GM23248 (cell line): ENCODE measurements around the gene NLRC5. TPM values are rescaled to one million over a fixed set of nuclear protein-coding genes. Genes with fewer than 3 reads are reported as not detected.

Experiments used
- DNase-seq: peaks from one replicate; pipeline ENCODE4 v3.0.0-alpha.2; 2015
- H2AFZ ChIP-seq: fragments of 200-600 bp; sonication (generic); 2 replicates; pipeline ENCODE4 v1.6.1; 2016; ENCODE audit warnings: antibody characterized with exemption
- H3F3A ChIP-seq: fragments of 200-600 bp; sonication (generic); 2 replicates; pipeline ENCODE4 v1.6.1; 2016; ENCODE audit warnings: mild to moderate bottlenecking, antibody characterized with exemption, mixed run types; ENCODE audit not compliant: insufficient read depth
- H3K27ac ChIP-seq: fragments of 200-600 bp; sonication (generic); 2 replicates; pipeline ENCODE4 v1.5.1; 2016; ENCODE audit warnings: mild to moderate bottlenecking
- H3K27me3 ChIP-seq: fragments of 200-600 bp; sonication (generic); replicated peaks from 2 replicates; pipeline ENCODE4 v1.6.1; 2016; ENCODE audit warnings: mild to moderate bottlenecking; ENCODE audit not compliant: insufficient read depth
- H3K36me3 ChIP-seq: fragments of 200-600 bp; sonication (generic); 2 replicates; pipeline ENCODE4 v1.6.1; 2016; ENCODE audit warnings: low read depth, mild to moderate bottlenecking
- H3K4me1 ChIP-seq: fragments of 200-600 bp; sonication (generic); 2 replicates; pipeline ENCODE4 v1.6.1; 2016; ENCODE audit warnings: mild to moderate bottlenecking; ENCODE audit not compliant: insufficient read depth
- H3K4me2 ChIP-seq: fragments of 200-600 bp; sonication (generic); one replicate; pipeline ENCODE4 v1.6.1; 2016; ENCODE audit warnings: mild to moderate bottlenecking; ENCODE audit not compliant: unreplicated experiment
- H3K4me3 ChIP-seq: fragments of 200-600 bp; sonication (generic); 2 replicates; pipeline ENCODE4 v1.5.1; 2016; ENCODE audit warnings: mild to moderate bottlenecking
- H3K79me2 ChIP-seq: fragments of 200-600 bp; sonication (generic); 2 replicates; pipeline ENCODE4 v1.6.1; 2016; ENCODE audit warnings: mild to moderate bottlenecking; ENCODE audit not compliant: insufficient read depth
- H3K9ac ChIP-seq: fragments of 200-600 bp; sonication (generic); 2 replicates; pipeline ENCODE4 v1.6.1; 2016; ENCODE audit warnings: mild to moderate bottlenecking
- H3K9me2 ChIP-seq: fragments of 200-600 bp; sonication (generic); 2 replicates; pipeline ENCODE4 v1.6.1; 2016; ENCODE audit warnings: mixed run types, mild to moderate bottlenecking, moderate library complexity; ENCODE audit not compliant: insufficient read depth
- H3K9me3 ChIP-seq: fragments of 200-600 bp; sonication (generic); one replicate; pipeline ENCODE4 v1.6.1; 2017; ENCODE audit warnings: low read depth
- H4K20me1 ChIP-seq: fragments of 200-600 bp; sonication (generic); 2 replicates; pipeline ENCODE4 v1.6.0; 2016; ENCODE audit not compliant: insufficient read depth
- EZH2 ChIP-seq: fragments of 200-600 bp; sonication (generic); IDR thresholded peaks from 2 replicates; pipeline ENCODE4 v1.6.1; 2018; ENCODE audit warnings: antibody characterized with exemption, mild to moderate bottlenecking; ENCODE audit not compliant: insufficient read depth, poor library complexity, severe bottlenecking
- EZH2phosphoT487 ChIP-seq: fragments of 200-600 bp; sonication (generic); IDR thresholded peaks from 2 replicates; pipeline ENCODE4 v1.6.1; 2018; ENCODE audit warnings: antibody characterized with exemption, moderate library complexity, mild to moderate bottlenecking, low read depth; ENCODE audit not compliant: insufficient read depth
- WGBS, 2 experiments: methylation state at CpG; one replicate each; pipeline ENCODE4 v1.1.6; 2015 to 2017; ENCODE audit warnings: low lambda C conversion rate in 2 of 2, low coverage in 1 of 2; ENCODE audit errors: missing lambda C conversion rate in 2 of 2; 5-methylcytosine and 5-hydroxymethylcytosine counted together
- in situ Hi-C: fragments of 300-500 bp; cut with MboI; formaldehyde crosslinking; loops from 2 replicates; pipeline ENCODE4 v1.15.0; 2020
- polyA plus RNA-seq: library from polyadenylated mRNA; unstranded; fragments of >200 nt; fragmentation: Nextera tagmentation; extraction: Ambion mirVana; gene quantifications from 2 replicates; pipeline ENCODE4 v1.2.1, GENCODE V29; 2016
- total RNA-seq: library from RNA; depleted of rRNA; stranded (reverse); fragments of >200 nt; shearing (Covaris generic); gene quantifications from 2 replicates; pipeline ENCODE4 v1.2.3, GENCODE V29; 2014

The NLRC5 gene
- total and polyA plus RNA-seq, 2 experiments from 2014 or later, result 10.6 to 17.1 TPM

GRCh38 chr16:57026778-57027062 lies 37.4 kb downstream of the NLRC5 start:
- WGBS, 2 experiments, result 80 to 85% methylated on average over 3 of the region's 3 CpGs
- H3K36me3 ChIP-seq, result peaks cover under 1% of the 10 kb centered on the region; the same call in 1 of the 2 replicates
- no peaks in the 10 kb centered on the region for H3F3A ChIP-seq
- H3K9me2 ChIP-seq, result no peaks in the 10 kb centered on the region
- peaks cover 6% of the 10 kb centered on the region; the same call in 1 of the 2 replicates for H3K4me1 ChIP-seq
- H3K79me2 ChIP-seq, result no peaks in the 10 kb centered on the region
- H3K4me2 ChIP-seq, result no peak overlapping the region
- no peak overlapping the region for H2AFZ ChIP-seq
- no peaks in the 10 kb centered on the region for H3K27me3 ChIP-seq
- H3K9ac ChIP-seq, result no peak overlapping the region
- no peaks in the 10 kb centered on the region for H4K20me1 ChIP-seq
- H3K27ac ChIP-seq, result no peak overlapping the region
- TF ChIP-seq EZH2, result no peak
- TF ChIP-seq EZH2phosphoT487, result no peak
- in situ Hi-C loops, result no loop called here
- no peaks in the 10 kb centered on the region for H3K9me3 ChIP-seq
- DNase-seq, result no peak
- no peak overlapping the region for H3K4me3 ChIP-seq

DNA sequence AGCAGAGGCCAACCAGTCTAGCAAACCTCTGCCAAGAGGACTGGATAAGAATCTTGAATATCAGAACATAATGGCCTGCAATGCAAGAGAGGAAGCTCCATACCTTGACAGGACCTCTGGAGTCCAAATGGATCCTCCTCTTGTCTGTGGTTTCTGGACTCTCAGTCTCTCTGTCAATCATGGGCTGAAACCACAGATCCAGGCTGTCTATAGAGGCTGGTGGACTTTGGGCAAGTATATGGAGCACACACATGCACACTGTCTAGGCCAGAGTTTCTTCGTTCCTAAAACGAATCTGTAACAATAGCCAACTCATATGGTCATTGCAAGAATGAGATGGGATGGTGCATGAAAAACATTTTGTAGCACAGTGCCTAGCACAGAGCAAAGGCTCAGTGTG lies 37.7 kb downstream of the NLRC5 start:
- H3K27me3 ChIP-seq, result no peaks in the 10 kb centered on the region
- no peak overlapping the region for H3K9ac ChIP-seq
- TF ChIP-seq EZH2 (no peak), EZH2phosphoT487 (no peak)
- in situ Hi-C loops, result no loop called here
- no peak overlapping the region for H3K4me2 ChIP-seq
- no peaks in the 10 kb centered on the region for H3K9me3 ChIP-seq
- no peak overlapping the region for H3K4me3 ChIP-seq
- no peaks in the 10 kb centered on the region for H3F3A ChIP-seq
- 96 to 100% methylated on average over 2 of the region's 2 CpGs for WGBS, 2 experiments
- no peaks in the 10 kb centered on the region for H3K9me2 ChIP-seq
- H4K20me1 ChIP-seq, result no peaks in the 10 kb centered on the region
- H2AFZ ChIP-seq, result no peak overlapping the region
- H3K36me3 ChIP-seq, result no peaks in the 10 kb centered on the region
- no peak overlapping the region for H3K27ac ChIP-seq
- no peak for DNase-seq
- no peaks in the 10 kb centered on the region for H3K79me2 ChIP-seq
- H3K4me1 ChIP-seq, result peaks cover 6% of the 10 kb centered on the region; the same call in 1 of the 2 replicates

DNA sequence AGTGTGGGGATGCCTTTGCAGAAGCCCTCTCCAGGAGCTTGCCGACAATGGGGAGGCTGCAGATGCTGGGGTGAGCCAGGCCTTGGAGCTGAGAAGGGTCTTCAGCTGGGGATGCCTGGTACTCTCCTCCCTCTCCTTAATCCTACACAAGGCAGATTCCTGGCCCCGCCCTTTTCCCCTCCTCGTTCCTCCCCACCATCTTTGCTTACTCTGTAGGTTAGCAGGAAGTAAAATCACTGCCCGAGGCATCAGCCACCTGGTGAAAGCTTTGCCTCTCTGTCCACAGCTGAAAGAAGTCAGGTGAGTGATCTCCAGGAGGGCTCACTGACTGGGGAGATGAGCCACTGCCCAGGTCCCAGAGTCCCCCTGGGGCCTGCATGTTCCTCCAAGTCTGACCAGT lies 38.7 kb downstream of the NLRC5 start:
- peaks cover 6% of the 10 kb centered on the region; the same call in 1 of the 2 replicates for H3K4me1 ChIP-seq
- H3K27ac ChIP-seq, result no peak overlapping the region
- no peaks in the 10 kb centered on the region for H3K9me3 ChIP-seq
- DNase-seq, result no peak
- no peaks in the 10 kb centered on the region for H3K79me2 ChIP-seq
- no peaks in the 10 kb centered on the region for H3K9me2 ChIP-seq
- WGBS, 2 experiments, result 73 to 76% methylated on average over 4 of the region's 4 CpGs
- H3K4me3 ChIP-seq, result no peak overlapping the region
- no peak for TF ChIP-seq EZH2
- TF ChIP-seq EZH2phosphoT487, result no peak
- no peak overlapping the region for H3K9ac ChIP-seq
- no peaks in the 10 kb centered on the region for H4K20me1 ChIP-seq
- H3K27me3 ChIP-seq, result no peaks in the 10 kb centered on the region
- no peak overlapping the region for H3K4me2 ChIP-seq
- in situ Hi-C loops, result no loop called here
- H2AFZ ChIP-seq, result no peak overlapping the region
- H3F3A ChIP-seq, result no peaks in the 10 kb centered on the region
- H3K36me3 ChIP-seq, result no peaks in the 10 kb centered on the region

- Histone ChIP-seq H3K9me3 (no peaks in the 10 kb centered on the region), H2AFZ (no peak overlapping the region), H3K9ac (no peak overlapping the region), H3K27me3 (no peaks in the 10 kb centered on the region), H3K4me3 (no peak overlapping the region), H3K4me1 (peaks cover 6% of the 10 kb centered on the region; the same call in 1 of the 2 replicates), H3K9me2 (no peaks in the 10 kb centered on the region), H3K4me2 (no peak overlapping the region), H3K27ac (no peak overlapping the region), H3F3A (no peaks in the 10 kb centered on the region), H3K36me3 (no peaks in the 10 kb centered on the region), H4K20me1 (no peaks in the 10 kb centered on the region), H3K79me2 (no peaks in the 10 kb centered on the region)
- 82 to 87% methylated on average over 16 of the region's 16 CpGs for WGBS, 2 experiments
- in situ Hi-C loops, result loop anchor here (10.0 kb wide), 1 partner anchor 165 kb away; the partner anchor contains the start of gene SLC12A3
- DNase-seq, result peak; percentile 61
- TF ChIP-seq EZH2phosphoT487, result no peak
- TF ChIP-seq EZH2, result no peak
Measured at GRCh38 chr16:57029161-57030160, 40.1 kb downstream of the NLRC5 start.
